HCT116 (cell line): ENCODE measurements around the gene RHOXF2B. TPM values are rescaled to one million over a fixed set of nuclear protein-coding genes. Genes with fewer than 3 reads are reported as not detected.

Experiments used
- ATAC-seq: fragments of 200-7000 bp; cut with Tn5 transposase; 2 replicates; pipeline ENCODE4 v1.9.1; 2020; ENCODE audit warnings: mild to moderate bottlenecking, moderate library complexity
- BruUV-seq: library from RNA; stranded (reverse); fragments of 400-500 nt; replicated peaks from 2 replicates; lab custom pipeline; 2021; lab: Mats Ljungman, UMichigan
- CTCF ChIA-PET: fragments of 300-600 bp; sonication (Branson Sonifier 250); formaldehyde crosslinking; loops from one replicate; lab custom pipeline; 2021; ENCODE audit warnings: antibody characterized with exemption; lab: Charles Lee
- POLR2A ChIA-PET: fragments of 300-600, 350-600 bp; sonication (Branson Sonifier 250); formaldehyde crosslinking; loops from one replicate; lab custom pipeline; 2021; ENCODE audit warnings: antibody characterized with exemption; lab: Charles Lee
- RAD21 ChIA-PET, 2 experiments: fragments of 300-600 bp; sonication (Branson Sonifier 250); formaldehyde crosslinking; loops; one replicate each; lab custom pipeline; 2023; ENCODE audit warnings: low total read pairs in 2 of 2; ENCODE audit not compliant: uncharacterized antibody in 2 of 2, unreplicated experiment in 2 of 2, low non-redundant PET in 1 of 2; lab: Charles Lee
- DNase-seq: peaks from one replicate; pipeline ENCODE4 v3.0.0-alpha.2; 2010; ENCODE audit warnings: low read depth, low spot score
- H2AFZ ChIP-seq: fragments of 200-600 bp; shearing (Covaris generic), sonication (generic); 2 replicates; pipeline ENCODE4 v1.6.1; 2017; ENCODE audit warnings: low read depth, mixed run types, mixed read lengths, antibody characterized with exemption, low read length; ENCODE audit not compliant: poor library complexity, severe bottlenecking
- H3K27ac ChIP-seq: 2 replicates; pipeline ENCODE4 v1.5.1; 2012; ENCODE audit warnings: low read depth, low read length
- H3K27me3 ChIP-seq: fragments of 200-600 bp; sonication (generic); 2 replicates; pipeline ENCODE4 v1.6.1; 2016; ENCODE audit warnings: mixed run types, low read length, mixed read lengths; ENCODE audit not compliant: insufficient read depth
- H3K36me3 ChIP-seq, 2 experiments: fragments of 200-500 bp in 1 of 2; fragments of 200-600 bp in 1 of 2; sonication (Bioruptor generic) in 1 of 2; sonication (generic) in 1 of 2; 2 replicates each; pipeline versions ENCODE4 v1.5.1 to v1.6.1; 2014 to 2016; ENCODE audit warnings: low read length in 2 of 2, inconsistent platforms in 1 of 2, mixed read lengths in 1 of 2, mixed run types in 1 of 2; ENCODE audit not compliant: insufficient read depth in 2 of 2, control insufficient read depth in 1 of 2
- H3K4me1 ChIP-seq, 2 experiments: fragments of 200-600 bp in 1 of 2; sonication (generic) in 1 of 2; 2 replicates each; pipeline versions ENCODE4 v1.5.1 to v1.6.1; 2012 to 2017; ENCODE audit warnings: low read length in 2 of 2, inconsistent platforms in 1 of 2, mild to moderate bottlenecking in 1 of 2, mixed read lengths in 1 of 2, mixed run types in 1 of 2, moderate library complexity in 1 of 2; ENCODE audit not compliant: insufficient read depth in 2 of 2, control insufficient read depth in 1 of 2
- H3K4me2 ChIP-seq: fragments of 200-600 bp; sonication (generic); 2 replicates; pipeline ENCODE4 v1.6.1; 2017; ENCODE audit warnings: mixed run types, low read length, mixed read lengths
- H3K4me3 ChIP-seq, 2 experiments: fragments of 200-600 bp in 1 of 2; sonication (generic) in 1 of 2; replicated peaks in 1 of 2; 2 replicates each; pipeline ENCODE4 v1.5.1; 2011 to 2016; ENCODE audit warnings: low read length in 2 of 2, control low read depth in 1 of 2, low read depth in 1 of 2, mild to moderate bottlenecking in 1 of 2, mixed read lengths in 1 of 2, mixed run types in 1 of 2
- H3K79me2 ChIP-seq: fragments of 200-600 bp; sonication (generic); 2 replicates; pipeline ENCODE4 v1.6.1; 2017; ENCODE audit warnings: mild to moderate bottlenecking, mixed run types, low read length, moderate library complexity, mixed read lengths; ENCODE audit not compliant: insufficient read depth
- H3K9ac ChIP-seq: fragments of 200-600 bp; sonication (generic); 2 replicates; pipeline ENCODE4 v1.6.1; 2016; ENCODE audit warnings: low read length, mixed read lengths
- H3K9me2 ChIP-seq: fragments of 200-600 bp; sonication (generic), shearing (Covaris generic); 2 replicates; pipeline ENCODE4 v1.6.1; 2017; ENCODE audit warnings: mixed run types, mild to moderate bottlenecking, moderate library complexity; ENCODE audit not compliant: insufficient read depth
- H3K9me3 ChIP-seq, 2 experiments: fragments of 200-500 bp in 1 of 2; fragments of 200-600 bp in 1 of 2; sonication (Bioruptor generic) in 1 of 2; sonication (generic) in 1 of 2; 2 replicates each; pipeline ENCODE4 v1.6.1; 2014 to 2017; ENCODE audit warnings: low read length in 2 of 2, mixed read lengths in 2 of 2, inconsistent platforms in 1 of 2, low read depth in 1 of 2, mild to moderate bottlenecking in 1 of 2, mixed run types in 1 of 2, moderate library complexity in 1 of 2; ENCODE audit not compliant: control insufficient read depth in 1 of 2, insufficient read depth in 1 of 2
- H4K20me1 ChIP-seq: fragments of 200-600 bp; sonication (generic), shearing (Covaris generic); 2 replicates; pipeline ENCODE4 v1.6.1; 2017; ENCODE audit warnings: mixed run types, mild to moderate bottlenecking, moderate library complexity; ENCODE audit not compliant: insufficient read depth
- CEBPB ChIP-seq: IDR thresholded peaks from 2 replicates; pipeline ENCODE4 v1.6.1; 2012; ENCODE audit warnings: low read depth
- CTCF ChIP-seq, 3 experiments: fragments of 200-600 bp in 1 of 3; sonication (generic) in 1 of 3; IDR thresholded peaks in 2 of 3; conservative IDR thresholded peaks in 1 of 3; 2 replicates each; pipeline ENCODE4 v1.5.1; 2012 to 2017; ENCODE audit warnings: low read depth in 2 of 3, low read length in 2 of 3, antibody characterized with exemption in 1 of 3, borderline replicate concordance in 1 of 3, control low read depth in 1 of 3, mild to moderate bottlenecking in 1 of 3, mixed read lengths in 1 of 3, mixed run types in 1 of 3, moderate library complexity in 1 of 3; ENCODE audit not compliant: insufficient read depth in 1 of 3
- ELF1 ChIP-seq: IDR thresholded peaks from 2 replicates; pipeline ENCODE4 v1.6.1; 2012; ENCODE audit warnings: low read depth, borderline replicate concordance
- JUND ChIP-seq: IDR thresholded peaks from 2 replicates; pipeline ENCODE4 v1.6.1; 2012
- MAX ChIP-seq: IDR thresholded peaks from 2 replicates; pipeline ENCODE4 v1.6.1; 2012
- POLR2AphosphoS5 ChIP-seq: IDR thresholded peaks from 2 replicates; pipeline ENCODE4 v1.6.1; 2011; ENCODE audit warnings: mild to moderate bottlenecking, low read depth, low read length, moderate library complexity
- RAD21 ChIP-seq: IDR thresholded peaks from 2 replicates; pipeline ENCODE4 v1.6.1; 2012; ENCODE audit warnings: low read depth, mild to moderate bottlenecking
- SIN3A ChIP-seq: IDR thresholded peaks from 2 replicates; pipeline ENCODE4 v1.6.1; 2012; ENCODE audit warnings: low read depth
- TCF7L2 ChIP-seq: IDR thresholded peaks from 2 replicates; pipeline ENCODE4 v1.7.0; 2011; ENCODE audit warnings: borderline replicate concordance, inconsistent platforms; ENCODE audit not compliant: insufficient read depth, insufficient read length; ENCODE audit errors: extremely low read depth
- YY1 ChIP-seq: IDR thresholded peaks from 2 replicates; pipeline ENCODE4 v1.6.1; 2011; ENCODE audit warnings: low read length, low read depth, moderate library complexity, mild to moderate bottlenecking; ENCODE audit not compliant: insufficient replicate concordance; ENCODE audit errors: extremely low read depth
- ZBTB33 ChIP-seq: IDR thresholded peaks from 2 replicates; pipeline ENCODE4 v1.6.1; 2011; ENCODE audit warnings: mild to moderate bottlenecking, low read length, moderate library complexity; ENCODE audit not compliant: insufficient replicate concordance; ENCODE audit errors: extremely low read depth
- ZFX ChIP-seq: fragments of 450-650 bp; IDR thresholded peaks from 2 replicates; pipeline ENCODE4 v1.6.1; 2017
- ZNF274 ChIP-seq: fragments of 200-500 bp; sonication (Bioruptor generic); IDR thresholded peaks from 2 replicates; pipeline ENCODE4 v1.6.1; 2014; ENCODE audit warnings: mild to moderate bottlenecking, low read depth, low read length, inconsistent platforms
- intact Hi-C: fragments of 100-400 bp; cut with micrococcal nuclease; formaldehyde crosslinking; loops from 2 replicates; pipeline ENCODE4 v1.10.0; 2022
- total RNA-seq: library from RNA; stranded (reverse); gene quantifications from one replicate; pipeline ENCODE4 v1.2.1, GENCODE V29; 2021; ENCODE audit not compliant: unreplicated experiment

RHOXF2B gene
- total RNA-seq, 1 experiment from 2014 or later: not detected

- ChIA-PET CTCF (no interaction called here), RAD21 (no interaction called here), POLR2A (no interaction called here)
- Histone ChIP-seq H3K9me3 (no peaks in the 10 kb centered on the region), H3K79me2 (no peaks in the 10 kb centered on the region), H3K4me2 (no peak within 1 kb of the TSS), H3K4me1 (no peaks in the 10 kb centered on the region), H2AFZ (no peak within 1 kb of the TSS), H3K4me3 (no peak within 1 kb of the TSS), H3K27me3 (no peaks in the 10 kb centered on the region), H3K27ac (no peak within 1 kb of the TSS), H3K36me3 (no peaks in the 10 kb centered on the region), H3K9ac (no peak within 1 kb of the TSS), H4K20me1 (no peaks in the 10 kb centered on the region), H3K9me2 (no peaks in the 10 kb centered on the region)
- no TSS peak for BruUV-seq
- DNase-seq (no peak), ATAC-seq (no peak)
- TF ChIP-seq ZBTB33: no peak
- no peak for TF ChIP-seq YY1
- no peak for TF ChIP-seq ZFX
- no peak for TF ChIP-seq JUND
- TF ChIP-seq CEBPB: no peak
- TF ChIP-seq CTCF (IDR thresholded peaks at IDR 0.05 in 2 of 3, conservative IDR thresholded peaks at IDR 0.05 in 1 of 3; ENCODE audit: borderline replicate concordance in 1 of 3, insufficient read depth in 1 of 3, low read depth in 2 of 3, low read length in 2 of 3): no peak
- no peak for TF ChIP-seq ZNF274
- TF ChIP-seq POLR2AphosphoS5: no peak
- no peak for TF ChIP-seq ELF1
- no peak for TF ChIP-seq MAX
- no peak for TF ChIP-seq TCF7L2
- TF ChIP-seq RAD21: no peak
- no peak for TF ChIP-seq SIN3A
- intact Hi-C loops: no loop called here
Observed at GRCh38 chrX:120115438-120115963, 38.0 kb upstream of the RHOXF2B start, which contains the start of gene RHOXF1. Gene RHOXF1 (minus strand): TSS chrX:120115913. CDS start chrX:120115862, 51 bp downstream.
